Activated T-helper 1 cell treated with anti-CD3 and anti-CD28 coated beads, Interleukin-12 subunit alpha, Interleukin-12 subunit beta, Interleukin-2, Interleukin-4 antibody, amounts not matched to agents 30 ng/mL and 10 ng/mL and 1 ng/mL, durations not matched to agents 14 hours and 24 hours and 36 hours (primary cell): ENCODE measurements around the gene SESN3. TPM values are rescaled to one million over a fixed set of nuclear protein-coding genes. Genes with fewer than 3 reads are reported as not detected.

Source experiments
- DNase-seq: peaks from one replicate; pipeline ENCODE4 v3.0.0; 2021; ENCODE audit warnings: low spot score
- H3K27ac Mint-ChIP-seq: one replicate; pipeline ENCODE4 v1.8.0; 2021; ENCODE audit warnings: mild to moderate bottlenecking, mixed read lengths
- H3K27me3 Mint-ChIP-seq: one replicate; pipeline ENCODE4 v1.8.0; 2022; ENCODE audit warnings: mild to moderate bottlenecking, moderate library complexity, mixed read lengths; ENCODE audit not compliant: insufficient read depth
- H3K36me3 Mint-ChIP-seq: one replicate; pipeline ENCODE4 v1.8.0; 2021; ENCODE audit warnings: low read depth, mixed read lengths
- H3K4me1 Mint-ChIP-seq: one replicate; pipeline ENCODE4 v1.8.0; 2021; ENCODE audit warnings: low read depth, mixed read lengths
- H3K4me3 Mint-ChIP-seq: one replicate; pipeline ENCODE4 v1.8.0; 2021; ENCODE audit warnings: mild to moderate bottlenecking, moderate library complexity, mixed read lengths
- H3K9me3 Mint-ChIP-seq: one replicate; pipeline ENCODE4 v1.8.0; 2021; ENCODE audit warnings: mixed read lengths
- intact Hi-C: fragments of 100-400 bp; cut with micrococcal nuclease; formaldehyde crosslinking; loops from one replicate; pipeline ENCODE4 v1.15.1; 2024
- total RNA-seq: library from RNA; stranded (reverse); gene quantifications from 2 replicates; pipeline ENCODE4 v1.2.3, GENCODE V29; 2022

The SESN3 gene
- total RNA-seq, 1 donor from 2014 or later: 62.0 TPM

DNA sequence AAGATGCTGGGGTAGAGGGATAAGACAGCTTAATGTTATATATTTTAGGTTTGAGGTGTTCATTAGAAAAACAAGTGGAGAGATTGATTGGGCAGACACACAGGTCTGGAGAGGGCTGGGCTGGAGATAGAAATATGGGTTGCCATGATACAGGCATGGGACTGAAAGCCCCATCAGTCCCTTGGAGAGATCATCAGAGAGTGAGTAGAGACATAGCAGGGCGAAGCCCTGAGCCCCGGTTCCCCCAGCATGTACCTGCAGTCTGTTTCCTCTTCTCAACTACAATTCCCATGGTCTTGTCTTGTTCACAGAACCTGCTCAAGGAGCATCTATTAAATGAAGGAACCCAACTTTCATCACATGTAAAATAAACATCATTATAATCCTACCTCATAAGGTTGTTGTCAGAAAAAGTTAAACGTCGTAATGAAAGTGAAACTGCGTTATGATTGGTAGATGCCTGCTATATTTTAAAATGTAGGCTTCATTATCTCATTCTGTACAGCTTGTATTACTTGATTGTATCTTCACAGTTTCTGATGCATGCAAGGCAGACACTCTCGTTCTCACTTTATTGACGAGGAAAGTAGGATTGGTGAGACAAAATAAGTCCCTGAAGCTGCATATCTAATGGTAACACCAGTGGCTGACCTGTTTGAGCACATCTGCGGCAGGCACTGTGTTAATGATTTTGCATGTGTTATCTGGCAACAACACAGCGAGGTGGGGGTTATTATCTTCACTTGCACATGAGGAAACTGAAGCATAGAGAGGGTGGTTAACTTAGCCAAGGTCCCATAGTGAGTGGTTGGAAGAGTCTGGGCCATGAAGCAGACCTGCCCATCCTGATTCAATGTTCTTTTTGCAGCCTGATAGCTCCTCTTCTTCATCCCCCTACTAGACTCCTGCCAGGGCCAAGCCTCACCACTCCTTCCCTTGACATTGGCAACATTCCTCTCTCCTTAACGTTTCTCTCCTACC, 77.8 kb downstream of the SESN3 start:
- H3K36me3 Mint-ChIP-seq: peaks cover 6% of the 10 kb centered on the region
- H3K4me3 Mint-ChIP-seq: peak overlapping the region; percentile 87
- peaks cover 55% of the 10 kb centered on the region for H3K4me1 Mint-ChIP-seq
- intact Hi-C loops: loop anchor here (2.0 to 5.0 kb wide), 3 partner anchors 184 to 404 kb away; no protein-coding TSS in a partner anchor
- H3K9me3 Mint-ChIP-seq: peaks cover 2% of the 10 kb centered on the region
- no peak for DNase-seq
- peak overlapping the region; percentile 91 for H3K27ac Mint-ChIP-seq
- peaks cover 3% of the 10 kb centered on the region for H3K27me3 Mint-ChIP-seq

GRCh38 chr11:95150956-95151684, 79.9 kb downstream of the SESN3 start:
- Mint-ChIP-seq H3K4me3 (peak overlapping the region; percentile 87), H3K36me3 (peaks cover 3% of the 10 kb centered on the region), H3K4me1 (peaks cover 46% of the 10 kb centered on the region), H3K27me3 (peaks cover 6% of the 10 kb centered on the region), H3K9me3 (no peaks in the 10 kb centered on the region), H3K27ac (peak overlapping the region; percentile 78)
- intact Hi-C loops: loop anchor here (1.0 to 5.0 kb wide), 13 partner anchors 62 to 1274 kb away; partner anchors contain the start of genes CWC15, ENDOD1, FAM76B and KDM4D
- peak; percentile 87 for DNase-seq

GRCh38 chr11:95149651-95150364, 81.2 kb downstream of the SESN3 start:
- Mint-ChIP-seq H3K36me3 (no peaks in the 10 kb centered on the region), H3K27ac (peak overlapping the region; percentile 59), H3K4me1 (peaks cover 45% of the 10 kb centered on the region), H3K27me3 (peaks cover 9% of the 10 kb centered on the region), H3K4me3 (peak overlapping the region; percentile 87), H3K9me3 (no peaks in the 10 kb centered on the region)
- intact Hi-C loops: loop anchor here (2.0 to 5.0 kb wide), 3 partner anchors 187 to 1275 kb away; no protein-coding TSS in a partner anchor
- no peak for DNase-seq

DNA sequence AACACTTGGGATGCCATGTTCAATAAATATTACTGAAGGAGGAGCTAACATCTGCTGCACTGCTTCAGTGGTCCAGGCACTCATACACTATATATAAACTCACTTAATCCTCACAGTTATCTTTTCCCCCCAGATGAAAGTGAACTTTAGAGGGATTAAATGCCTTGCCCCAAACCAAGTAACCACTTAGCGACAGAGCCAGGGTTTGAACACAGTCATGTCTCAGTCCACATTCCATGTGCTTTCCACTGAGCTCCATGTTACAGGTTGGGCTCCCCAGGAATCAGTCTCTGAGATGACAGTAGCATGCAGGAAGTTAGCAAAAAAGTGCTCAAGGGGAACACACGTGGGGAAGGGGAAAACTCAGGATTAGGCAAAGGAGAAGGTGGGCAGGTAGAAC, 82.1 kb downstream of the SESN3 start:
- H3K4me3 Mint-ChIP-seq: peak overlapping the region; percentile 17
- peaks cover 17% of the 10 kb centered on the region for H3K27me3 Mint-ChIP-seq
- peaks cover 49% of the 10 kb centered on the region for H3K4me1 Mint-ChIP-seq
- H3K27ac Mint-ChIP-seq: no peak overlapping the region
- intact Hi-C loops: no loop called here
- H3K36me3 Mint-ChIP-seq: no peaks in the 10 kb centered on the region
- no peaks in the 10 kb centered on the region for H3K9me3 Mint-ChIP-seq
- DNase-seq: no peak

GRCh38 chr11:95148406-95148805, 82.6 kb downstream of the SESN3 start:
- Mint-ChIP-seq H3K36me3 (no peaks in the 10 kb centered on the region), H3K27ac (no peak overlapping the region), H3K4me3 (no peak overlapping the region), H3K9me3 (no peaks in the 10 kb centered on the region), H3K27me3 (peaks cover 20% of the 10 kb centered on the region), H3K4me1 (peaks cover 46% of the 10 kb centered on the region)
- intact Hi-C loops: no loop called here
- DNase-seq: no peak

GRCh38 chr11:95147364-95147905, 83.6 kb downstream of the SESN3 start:
- Mint-ChIP-seq H3K27ac (no peak overlapping the region), H3K27me3 (peaks cover 24% of the 10 kb centered on the region), H3K36me3 (no peaks in the 10 kb centered on the region), H3K9me3 (no peaks in the 10 kb centered on the region), H3K4me1 (peaks cover 36% of the 10 kb centered on the region), H3K4me3 (no peak overlapping the region)
- intact Hi-C loops: no loop called here
- DNase-seq: no peak

DNA sequence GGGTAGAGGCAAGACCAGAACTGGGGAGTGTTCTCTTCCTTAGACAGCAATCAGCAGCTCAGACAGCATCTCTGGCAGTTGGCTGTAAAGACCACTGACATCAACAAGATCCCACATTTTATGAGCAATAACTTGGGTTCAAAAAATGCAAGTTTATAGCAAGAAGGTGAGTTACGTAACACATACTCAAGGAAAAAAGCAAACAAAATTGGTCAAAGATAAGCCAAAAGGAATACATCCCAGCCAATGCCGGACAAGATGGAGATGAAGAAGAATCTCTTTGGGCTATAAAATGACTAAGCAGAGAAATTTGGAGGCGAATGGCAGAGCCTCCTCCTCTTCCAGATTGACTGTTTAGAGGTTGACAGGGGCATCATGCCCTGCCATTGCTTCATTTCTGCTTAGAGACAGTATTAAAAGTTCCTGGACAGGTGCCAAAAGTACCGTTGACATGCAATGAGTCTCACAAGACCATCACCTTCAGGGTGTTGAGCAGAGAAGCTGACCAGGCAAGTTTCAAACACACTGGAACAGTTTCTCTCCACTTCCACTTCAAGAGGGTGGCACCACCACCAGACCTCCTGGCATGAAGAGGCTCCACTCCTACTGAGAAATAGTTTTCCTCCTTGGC, 85.5 kb downstream of the SESN3 start:
- Mint-ChIP-seq H3K4me3 (no peak overlapping the region), H3K36me3 (no peaks in the 10 kb centered on the region), H3K27me3 (peaks cover 24% of the 10 kb centered on the region), H3K4me1 (peaks cover 28% of the 10 kb centered on the region), H3K27ac (no peak overlapping the region), H3K9me3 (no peaks in the 10 kb centered on the region)
- DNase-seq: no peak
- intact Hi-C loops: no loop called here

GRCh38 chr11:95144313-95145235, 86.4 kb downstream of the SESN3 start:
- Mint-ChIP-seq H3K36me3 (no peaks in the 10 kb centered on the region), H3K9me3 (no peaks in the 10 kb centered on the region), H3K27me3 (peaks cover 27% of the 10 kb centered on the region), H3K4me3 (no peak overlapping the region), H3K4me1 (peaks cover 28% of the 10 kb centered on the region), H3K27ac (no peak overlapping the region)
- no peak for DNase-seq
- intact Hi-C loops: no loop called here

GRCh38 chr11:95143106-95143681, 87.8 kb downstream of the SESN3 start:
- peaks cover 25% of the 10 kb centered on the region for H3K27me3 Mint-ChIP-seq
- intact Hi-C loops: no loop called here
- no peaks in the 10 kb centered on the region for H3K36me3 Mint-ChIP-seq
- peaks cover 23% of the 10 kb centered on the region for H3K4me1 Mint-ChIP-seq
- H3K27ac Mint-ChIP-seq: no peak overlapping the region
- DNase-seq: no peak
- H3K4me3 Mint-ChIP-seq: no peak overlapping the region
- H3K9me3 Mint-ChIP-seq: no peaks in the 10 kb centered on the region

GRCh38 chr11:95142431-95142830, 88.6 kb downstream of the SESN3 start:
- Mint-ChIP-seq H3K27ac (no peak overlapping the region), H3K36me3 (no peaks in the 10 kb centered on the region), H3K9me3 (no peaks in the 10 kb centered on the region), H3K27me3 (peaks cover 25% of the 10 kb centered on the region), H3K4me3 (no peak overlapping the region), H3K4me1 (peaks cover 23% of the 10 kb centered on the region)
- no peak for DNase-seq
- intact Hi-C loops: no loop called here

- no peak overlapping the region for H3K4me3 Mint-ChIP-seq
- peaks cover 23% of the 10 kb centered on the region for H3K4me1 Mint-ChIP-seq
- peaks cover 19% of the 10 kb centered on the region for H3K27me3 Mint-ChIP-seq
- H3K36me3 Mint-ChIP-seq: no peaks in the 10 kb centered on the region
- intact Hi-C loops: no loop called here
- no peak for DNase-seq
- no peak overlapping the region for H3K27ac Mint-ChIP-seq
- no peaks in the 10 kb centered on the region for H3K9me3 Mint-ChIP-seq
Observed at GRCh38 chr11:95140397-95141033, 90.5 kb downstream of the SESN3 start.
